ENCODE data around the gene NR2C1.
"Not testable (repeated sequence)": the region's sequence is repeated elsewhere in the genome, so short reads cannot be mapped to it uniquely, and the experiment has no call there.

Gene NR2C1

DNA sequence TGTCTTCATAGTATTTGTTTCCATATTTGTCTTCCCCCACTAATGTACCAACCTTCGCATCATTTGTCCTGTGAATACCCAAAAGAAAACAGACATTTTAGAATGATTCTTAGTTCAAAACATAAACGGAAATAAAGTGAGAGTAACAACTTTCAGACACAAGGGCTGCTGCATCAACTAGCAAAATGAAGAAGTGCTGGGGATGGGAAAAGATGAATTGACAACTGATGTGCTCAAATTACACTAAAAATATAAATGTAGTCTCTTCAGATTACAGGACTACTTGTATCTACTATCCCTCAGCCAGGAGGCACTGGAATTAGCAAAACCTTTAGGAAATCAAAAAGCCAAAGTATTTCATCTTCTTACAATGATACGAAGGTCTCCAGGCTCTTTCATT is 70.7 kb downstream of the NR2C1 start:
- DNase-seq (ENCODE audit: low read depth), result no peak

DNA sequence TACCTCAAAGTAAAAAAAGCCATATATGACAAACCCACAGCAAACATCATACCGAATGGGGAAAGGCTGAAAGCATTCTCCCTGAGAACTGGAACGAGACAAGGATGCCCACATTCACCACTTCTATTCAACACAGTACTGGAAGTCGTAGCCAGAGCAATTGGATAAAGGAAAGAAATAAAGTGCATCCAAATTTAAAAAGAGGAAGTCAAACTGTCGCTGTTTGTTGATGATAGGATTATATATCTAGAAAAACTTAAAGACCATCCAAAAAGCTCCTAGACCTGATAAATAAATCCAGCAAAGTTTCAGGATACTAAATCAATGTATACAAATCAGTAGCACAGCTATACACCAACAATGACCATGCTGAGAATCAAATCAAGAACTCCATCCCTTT is 75.1 kb downstream of the NR2C1 start:
- DNase-seq (ENCODE audit: low read depth), result no peak

DNA sequence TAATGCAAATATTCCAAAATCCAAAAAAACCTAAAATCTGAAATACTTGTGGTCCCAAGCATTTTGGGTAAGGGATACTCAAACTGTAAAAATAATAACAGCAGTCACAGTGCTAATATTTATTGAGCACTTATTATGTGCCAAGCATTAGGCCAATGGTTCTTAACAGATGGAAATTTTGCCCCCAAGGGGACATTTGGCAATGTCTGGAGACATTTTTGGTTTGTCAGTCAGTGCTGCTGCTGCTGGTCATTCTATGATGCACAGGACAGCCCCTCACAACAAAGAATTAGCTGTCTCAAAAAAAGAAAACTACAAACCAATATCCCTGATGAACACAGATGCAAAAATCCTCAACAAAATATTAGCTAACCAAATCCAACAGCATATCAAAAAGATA is 75.7 kb downstream of the NR2C1 start:
- DNase-seq (ENCODE audit: low read depth), result no peak

DNA sequence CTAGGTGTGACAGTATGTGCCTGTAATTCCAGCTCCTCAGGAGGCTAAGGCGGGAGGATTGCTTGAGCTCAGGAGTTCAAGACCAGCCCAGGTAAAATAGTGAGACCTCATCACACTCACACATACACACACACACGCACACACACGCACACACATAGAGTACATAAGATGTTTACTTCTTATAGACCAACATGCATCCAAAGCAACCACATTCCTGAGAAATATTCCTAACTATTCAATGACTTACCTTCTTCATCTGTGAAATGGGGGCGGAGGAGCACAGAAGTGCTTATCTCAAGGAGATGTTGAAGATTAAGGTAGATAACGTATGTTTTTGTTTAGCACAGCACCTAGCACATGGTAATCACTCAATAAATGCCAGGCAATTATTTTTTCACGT is 76.4 kb downstream of the NR2C1 start:
- DNase-seq (ENCODE audit: low read depth), result no peak

DNA sequence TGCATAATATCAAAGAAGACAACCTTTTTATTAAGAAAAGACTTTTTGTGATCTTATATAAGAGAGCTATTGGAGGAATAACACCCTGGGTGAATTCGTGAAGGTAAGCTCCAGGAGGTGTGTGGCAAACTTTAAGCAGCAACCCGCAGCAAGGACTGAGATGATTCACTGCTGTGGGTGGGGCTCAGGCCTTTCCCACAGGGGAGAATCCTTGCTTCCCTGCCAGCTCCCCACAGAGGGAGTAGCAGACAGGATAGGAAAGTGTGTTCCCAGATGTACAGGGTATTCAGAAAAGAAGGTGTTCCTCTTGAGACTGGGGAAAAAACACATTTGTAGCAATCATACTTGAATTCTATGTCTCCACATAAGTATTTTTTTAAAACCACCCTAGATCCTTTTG is 79.1 kb downstream of the NR2C1 start:
- no peak for DNase-seq (ENCODE audit: low read depth)

DNA sequence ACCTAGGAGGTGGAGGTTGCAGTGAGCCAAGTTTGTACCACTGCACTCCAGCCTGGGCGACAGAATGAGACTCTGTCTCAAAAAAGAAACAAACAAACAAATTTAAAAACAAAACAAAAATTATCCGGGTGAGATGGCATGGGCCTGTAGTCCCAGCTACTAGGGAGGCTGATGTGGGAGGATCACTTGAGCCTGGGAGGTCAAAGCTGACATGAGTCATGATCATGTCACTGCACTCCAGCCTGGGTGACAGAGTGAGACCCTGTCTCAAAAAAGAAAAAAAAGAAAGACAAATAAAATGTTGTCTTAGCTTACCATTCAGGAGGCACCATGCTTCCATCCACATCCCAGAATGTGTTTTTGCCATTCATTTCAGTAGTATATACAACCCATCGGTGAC is 79.6 kb downstream of the NR2C1 start:
- not testable (repeated sequence) for DNase-seq (ENCODE audit: low read depth)

DNA sequence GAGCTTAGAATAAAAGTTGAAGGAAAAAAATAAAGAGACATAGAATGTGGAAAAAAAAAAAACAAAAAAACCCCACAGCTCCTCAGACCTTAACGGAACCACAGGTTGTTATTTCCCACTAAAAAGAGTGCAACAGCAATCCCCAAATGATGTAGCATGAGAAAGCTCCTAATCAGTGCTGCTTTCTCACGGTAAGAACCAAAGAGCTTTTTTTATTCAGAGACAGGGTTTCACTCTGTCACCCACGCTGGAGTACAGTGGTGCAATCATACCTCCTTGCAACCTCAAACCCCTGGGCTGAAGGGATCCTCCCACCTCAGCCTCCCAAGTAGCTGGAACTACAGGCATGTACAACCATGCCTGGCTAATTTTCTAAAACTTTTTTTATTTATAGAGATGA is 83.2 kb downstream of the NR2C1 start:
- no peak for DNase-seq (ENCODE audit: low read depth)

DNA sequence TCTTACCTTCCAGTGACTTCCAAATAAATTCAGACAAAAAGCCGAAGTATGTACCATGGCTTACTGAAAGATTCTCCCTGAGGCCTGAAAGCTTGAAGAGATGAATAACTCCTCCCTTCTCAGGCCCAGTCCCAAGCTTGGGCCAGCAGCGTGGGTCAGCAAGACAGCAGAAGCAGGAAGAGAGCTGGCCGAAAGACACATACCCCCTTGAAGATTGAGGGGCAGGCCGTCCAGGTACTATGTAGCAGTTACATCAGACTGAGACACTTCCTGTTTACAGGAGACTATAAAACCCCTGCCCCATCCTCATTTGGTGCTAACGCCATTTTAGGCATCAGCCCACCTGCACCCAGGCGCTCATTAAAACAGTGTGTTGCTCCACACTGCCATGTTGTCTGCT is 84.9 kb downstream of the NR2C1 start:
- DNase-seq (ENCODE audit: low read depth), result no peak

DNA sequence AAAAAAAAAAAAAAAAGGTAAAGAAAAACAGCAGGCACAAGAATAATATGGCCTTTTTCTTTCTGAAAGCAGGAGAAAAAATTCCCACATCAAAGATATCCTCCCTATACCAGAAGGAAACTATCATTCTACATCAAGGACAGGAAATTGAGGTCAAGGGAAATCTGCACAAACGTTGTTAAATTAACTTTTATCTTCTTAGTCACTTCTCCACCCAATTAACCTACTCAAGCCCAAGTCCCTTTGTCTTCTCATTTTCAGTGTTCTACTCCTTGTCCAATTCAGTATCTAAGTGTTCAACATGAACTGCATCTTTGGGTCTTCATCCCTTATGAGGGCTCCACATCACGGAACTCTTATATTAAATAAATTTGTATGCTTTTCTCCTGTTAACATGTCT is 85.6 kb downstream of the NR2C1 start:
- no peak for DNase-seq (ENCODE audit: low read depth)

DNA sequence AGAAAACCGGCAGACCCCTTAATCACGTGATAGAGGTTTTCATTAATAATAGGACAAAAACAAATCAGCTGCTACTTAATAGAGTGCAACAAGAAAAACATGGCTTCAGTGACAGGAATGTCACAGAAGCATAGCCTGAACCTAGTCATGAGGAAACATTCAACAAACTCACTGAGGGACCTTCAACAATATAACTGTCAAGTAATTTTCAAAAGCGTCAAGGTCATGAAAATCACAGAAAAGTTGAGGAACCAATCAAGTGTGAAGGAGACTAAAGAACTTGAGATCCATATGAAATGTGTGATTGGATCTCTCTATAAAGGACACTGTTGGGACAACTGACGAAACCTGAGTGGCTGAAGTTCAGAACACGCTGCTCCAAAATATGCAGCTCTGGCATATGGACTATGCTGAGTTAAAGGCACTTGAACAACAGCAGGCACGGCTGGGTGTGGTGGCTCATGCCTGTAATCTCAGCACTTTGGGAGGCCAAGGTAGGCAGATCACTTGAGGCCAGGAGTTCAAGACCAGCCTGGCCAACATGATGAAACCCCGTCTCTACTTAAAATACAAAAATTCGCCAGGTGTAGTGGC is 86.2 kb downstream of the NR2C1 start:
- DNase-seq (ENCODE audit: low read depth), result no peak

DNA sequence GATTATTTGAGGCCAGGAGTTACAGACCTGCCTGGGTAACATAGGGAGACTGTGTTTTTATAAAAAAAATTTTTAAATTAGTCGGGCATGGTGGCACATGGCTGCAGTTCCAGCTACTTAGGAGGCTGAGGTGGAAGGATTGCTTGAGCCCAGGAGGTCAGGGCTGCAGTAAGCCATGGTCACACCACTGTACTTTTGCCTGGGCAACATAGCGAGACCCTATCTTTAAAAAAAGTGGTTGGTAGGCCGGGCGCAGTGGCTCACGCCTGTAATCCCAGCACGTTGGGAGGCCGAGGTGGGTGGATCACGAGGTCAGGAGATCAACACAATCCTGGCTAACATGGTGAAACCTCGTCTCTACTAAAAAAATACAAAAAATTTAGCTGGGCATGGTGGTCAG is 88.3 kb downstream of the NR2C1 start:
- not testable (repeated sequence) for DNase-seq (ENCODE audit: low read depth)

DNA sequence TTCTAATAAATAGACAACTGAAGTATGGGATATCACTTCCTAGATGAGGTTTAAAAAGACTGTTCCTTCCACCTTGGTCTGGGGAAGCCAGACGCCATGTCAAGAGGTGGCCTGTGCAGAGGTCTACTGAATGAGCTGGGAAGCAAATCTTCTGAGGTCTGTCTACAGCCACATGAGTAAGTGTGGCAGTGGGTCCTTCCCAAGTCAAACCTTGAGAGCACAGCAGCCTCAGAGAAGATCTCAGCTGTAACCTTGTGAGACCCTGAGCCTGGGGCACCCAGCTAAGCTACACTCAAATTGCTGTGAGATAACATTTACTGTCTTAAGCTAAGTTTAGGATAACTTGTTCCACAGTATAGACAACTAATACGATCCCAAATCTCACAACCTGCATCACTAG is 90.1 kb downstream of the NR2C1 start:
- DNase-seq (ENCODE audit: low read depth), result no peak

DNA sequence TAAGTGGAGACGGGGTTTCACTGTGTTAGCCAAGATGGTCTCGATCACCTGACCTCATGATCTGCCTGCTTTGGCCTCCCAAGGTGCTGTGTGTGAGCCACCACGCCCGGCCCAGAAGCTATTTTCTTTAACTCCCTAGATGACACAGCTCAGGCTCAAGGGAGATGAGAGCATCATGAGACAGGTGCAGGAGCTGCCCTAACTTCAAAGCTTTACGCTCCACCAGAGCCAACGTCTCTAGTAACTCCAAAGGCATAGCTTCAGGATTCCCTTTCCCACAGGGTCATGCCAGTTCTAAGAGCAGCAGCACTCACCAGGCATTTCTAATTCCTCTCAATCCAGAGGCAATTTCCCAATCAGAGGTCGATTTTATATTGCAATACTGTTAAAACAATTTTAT is 91.0 kb downstream of the NR2C1 start:
- DNase-seq (ENCODE audit: low read depth), result no peak

DNA sequence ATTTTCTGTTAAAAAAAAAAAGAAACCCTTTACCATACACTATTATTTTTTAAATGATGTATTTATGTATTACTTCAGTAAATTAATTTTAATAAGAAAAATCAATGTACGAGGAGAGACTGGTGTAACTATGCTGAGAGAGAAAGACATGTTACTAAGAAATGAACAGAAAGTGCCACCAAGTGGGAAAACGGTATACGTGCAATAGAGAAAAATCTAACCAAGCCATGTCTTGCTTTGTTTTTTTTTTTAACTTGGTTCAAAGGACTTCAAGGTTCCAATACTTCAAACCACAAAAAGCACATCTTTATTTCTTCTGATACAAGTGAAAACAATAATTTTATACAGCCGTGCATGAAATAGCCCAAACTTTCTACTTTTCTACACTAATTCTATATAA is 92.8 kb downstream of the NR2C1 start:
- no peak for DNase-seq (ENCODE audit: low read depth)

DNA sequence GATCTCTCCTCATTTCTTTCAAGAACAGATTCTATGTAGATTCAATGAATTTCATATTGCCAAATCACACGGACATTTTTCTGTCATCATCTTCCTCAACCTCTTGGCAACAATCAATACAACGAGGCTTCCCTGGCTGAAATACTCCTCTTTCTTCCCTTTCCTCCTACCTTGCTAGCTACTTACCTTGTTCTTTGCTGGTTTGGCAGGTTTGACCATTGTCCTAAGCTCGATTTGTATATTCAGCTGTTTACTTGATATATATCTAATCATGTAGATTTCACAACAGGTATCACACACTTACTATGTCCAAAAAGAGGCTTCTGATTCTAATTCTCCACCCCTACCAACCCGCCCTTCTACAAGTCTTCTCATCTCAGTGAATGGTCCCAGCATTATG is 93.5 kb downstream of the NR2C1 start:
- no peak for DNase-seq (ENCODE audit: low read depth)

DNA sequence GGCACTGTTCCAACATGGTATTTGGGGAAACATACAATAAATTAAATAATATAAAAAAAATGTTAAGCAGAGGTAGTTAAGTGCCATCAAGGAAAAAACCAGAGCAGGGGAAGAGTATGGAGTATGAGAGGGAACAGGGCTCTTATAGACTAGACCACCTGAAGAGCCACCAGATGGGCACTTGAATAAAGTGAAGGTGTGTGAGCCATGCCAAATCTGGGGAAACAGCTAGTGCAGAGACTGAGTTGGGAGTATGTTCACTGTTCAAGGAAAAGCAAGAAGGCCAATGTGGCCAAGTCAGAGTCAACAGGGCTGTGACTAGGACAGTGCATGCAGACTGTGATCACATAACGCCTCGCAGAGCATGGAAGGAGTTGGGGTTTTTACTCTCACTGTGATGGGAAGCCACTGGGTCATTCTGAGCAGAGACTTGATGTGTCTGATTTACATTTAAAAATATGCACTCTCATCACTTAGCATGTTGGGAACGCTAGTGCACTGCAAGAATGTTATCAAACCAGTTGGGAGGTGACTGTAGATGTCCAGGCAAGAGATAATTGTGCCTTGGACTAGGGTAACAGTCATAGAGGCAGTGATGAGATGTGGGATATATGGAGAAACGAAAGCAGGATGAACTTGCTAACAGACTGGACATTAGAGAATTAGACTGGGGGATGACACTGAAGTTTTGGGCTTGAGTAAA is 95.5 kb downstream of the NR2C1 start:
- no peak for DNase-seq (ENCODE audit: low read depth)

DNA sequence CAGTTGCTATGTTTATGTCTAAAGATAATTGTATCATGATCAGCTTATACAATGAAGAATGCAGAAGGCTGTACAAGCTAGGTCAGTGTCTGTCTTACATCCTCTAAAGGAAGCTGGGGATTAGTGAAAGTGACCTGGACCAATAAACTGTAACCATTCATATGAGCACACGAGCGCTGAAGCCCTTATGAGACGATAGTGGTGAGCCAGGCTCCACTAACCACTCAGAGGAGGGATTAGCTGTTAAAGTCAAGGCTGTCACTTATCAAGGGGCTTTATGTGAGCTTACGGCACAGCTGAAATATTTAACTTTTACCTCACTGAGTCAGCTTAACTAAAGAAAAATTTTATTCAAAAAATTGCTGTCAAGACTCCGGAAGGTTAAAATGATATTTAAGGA is 100.2 kb downstream of the NR2C1 start:
- DNase-seq (ENCODE audit: low read depth), result no peak

DNA sequence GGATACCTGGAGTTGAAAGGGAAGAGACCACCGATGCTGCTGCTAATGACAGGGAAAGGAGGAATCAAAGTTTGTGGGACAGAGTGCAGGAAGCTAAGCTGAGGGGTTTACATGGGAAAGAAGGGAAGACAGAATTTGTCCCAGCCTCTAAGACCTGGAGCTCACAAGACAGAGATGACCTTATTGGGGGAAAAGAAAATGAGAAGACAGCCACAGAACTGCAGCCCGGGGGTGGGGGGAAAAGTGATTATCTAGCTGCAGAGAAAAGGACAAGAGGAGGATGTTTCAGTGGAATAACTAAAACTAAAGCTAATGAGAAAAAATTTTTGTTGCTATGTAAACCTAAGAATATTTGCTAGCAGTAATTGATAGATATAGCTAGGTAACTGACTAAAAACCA is 100.6 kb downstream of the NR2C1 start:
- no peak for DNase-seq (ENCODE audit: low read depth)

DNA sequence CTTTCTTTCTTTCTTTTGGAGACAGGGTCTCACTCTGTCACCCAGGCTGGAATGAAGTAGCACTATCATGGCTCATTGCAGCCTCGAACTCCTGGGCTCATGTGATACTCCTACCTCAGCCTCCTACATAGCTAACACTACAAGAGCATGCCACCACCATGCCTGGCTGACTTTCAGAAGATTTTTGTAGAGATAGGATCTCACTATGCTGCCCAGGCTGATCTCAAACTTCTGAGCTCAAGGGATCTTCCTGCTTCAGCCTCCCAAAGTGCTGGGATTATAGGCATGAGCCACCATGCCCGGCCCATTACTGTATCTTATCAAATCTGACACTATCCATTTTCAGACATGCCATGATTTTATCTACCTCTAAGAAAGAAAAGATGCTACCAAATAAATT is 101.5 kb downstream of the NR2C1 start:
- DNase-seq (ENCODE audit: low read depth), result no peak

DNA sequence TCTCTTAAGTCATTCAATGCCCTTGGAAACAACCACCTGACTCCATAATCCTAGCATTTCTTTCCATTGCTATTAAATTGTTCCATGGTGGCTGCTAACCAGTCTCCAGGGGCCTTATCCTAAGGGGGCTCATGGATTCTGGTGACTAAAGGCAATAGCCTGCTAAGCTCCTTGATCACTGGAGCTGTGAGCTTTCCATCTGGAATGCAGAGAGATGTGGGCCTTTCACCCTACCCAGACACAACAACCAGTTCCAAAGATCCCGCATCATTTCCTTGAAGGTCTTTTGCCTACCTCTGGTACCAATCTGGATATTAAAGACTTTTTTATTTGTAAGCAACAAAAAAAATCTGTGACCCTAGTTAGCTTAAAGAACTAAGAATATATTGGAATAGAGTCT is 102.9 kb downstream of the NR2C1 start:
- DNase-seq (ENCODE audit: low read depth), result no peak
